Measurements from ENCODE around the gene KCNG1. TPM values are rescaled to one million over a fixed set of nuclear protein-coding genes. Genes with fewer than 3 reads are reported as not detected.
"Not testable (repeated sequence)": the region's sequence is repeated elsewhere in the genome, so short reads cannot be mapped to it uniquely, and the experiment has no call there.

Gene KCNG1
- total and polyA plus RNA-seq, 5 experiments from 2014 or later, result 1.8 to 2.3 TPM; not detected in 3

DNA sequence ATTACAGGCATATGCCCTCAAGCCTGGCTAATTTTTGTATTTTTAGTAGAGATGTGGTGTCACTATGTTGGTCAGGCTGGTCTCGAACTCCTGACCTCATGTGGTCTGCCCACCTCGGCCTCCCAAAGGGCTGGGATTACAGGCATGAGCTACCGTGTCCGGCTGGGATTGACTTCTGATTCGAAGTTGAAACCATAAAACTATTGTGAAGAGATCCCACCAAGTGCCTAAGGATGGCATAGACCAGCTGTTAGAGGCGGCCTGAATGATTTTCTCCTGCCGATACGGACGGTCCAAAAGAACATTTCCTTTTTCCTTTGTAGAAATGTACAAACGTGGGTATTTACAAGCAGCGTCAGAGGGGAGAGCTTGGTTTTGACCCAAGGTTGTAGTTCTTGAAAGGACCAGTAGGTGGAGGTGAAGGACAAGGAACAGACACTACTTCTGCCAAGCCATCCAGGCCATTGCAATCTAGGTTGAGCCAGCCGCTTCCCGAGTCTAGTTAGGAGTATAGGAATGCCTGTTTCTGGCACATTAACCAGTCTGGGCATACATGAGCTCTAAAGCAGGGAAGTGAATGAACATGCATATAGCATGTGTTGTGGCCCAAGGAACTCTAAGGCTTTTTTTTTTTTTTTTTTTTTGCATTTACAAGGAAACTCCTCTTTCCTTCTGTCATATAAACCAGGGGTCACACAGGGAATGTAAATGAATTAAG lies 35.3 kb downstream of the KCNG1 start:
- ATAC-seq (peak; percentile 81 to 95), DNase-seq (peak; percentile 28 to 81 (median 66))
- H3K4me3 Mint-ChIP-seq, result no peak overlapping the region
- no peaks in the 10 kb centered on the region for H3K36me3 Mint-ChIP-seq
- peaks cover 6 to 37% (median 15%) of the 10 kb centered on the region in 5 donors for H3K27me3 Mint-ChIP-seq
- H3K9me3 Mint-ChIP-seq, result no peaks in the 10 kb centered on the region
- H3K4me1 Mint-ChIP-seq, result peaks cover 0 to 4% (median 0%) of the 10 kb centered on the region in 4 donors
- POLR2A ChIA-PET, result interaction anchor here (0.7 to 1.0 kb wide), 4 partner anchors 192 to 655 kb away, joined by 3 to 4 read pairs (median 3); partner anchors contain the start of gene BCAS4
- H3K27ac Mint-ChIP-seq, result no peak overlapping the region

DNA sequence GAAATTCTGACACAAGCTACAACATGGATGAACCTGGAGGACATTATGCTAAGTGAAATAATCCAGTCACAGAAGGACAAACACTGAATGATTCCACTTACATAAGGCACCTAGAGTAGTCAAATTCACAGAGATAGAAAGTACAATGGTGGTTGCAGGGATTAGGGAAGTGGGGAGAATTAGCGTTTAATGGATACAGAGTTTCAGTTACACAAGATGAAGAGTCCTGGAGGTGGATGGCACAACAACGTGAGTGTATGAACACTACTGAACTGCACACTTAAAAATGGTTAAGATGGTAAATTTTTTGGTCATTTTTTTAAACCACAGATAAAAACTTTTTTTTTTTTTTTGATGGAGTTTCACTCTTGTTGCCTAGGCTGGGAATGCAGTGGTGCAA lies 39.6 kb downstream of the KCNG1 start:
- no peaks in the 10 kb centered on the region for H3K36me3 Mint-ChIP-seq
- POLR2A ChIA-PET, result no interaction called here
- peaks cover 2 to 12% (median 7%) of the 10 kb centered on the region in 4 donors for H3K4me1 Mint-ChIP-seq
- no peak for DNase-seq
- H3K4me3 Mint-ChIP-seq, result no peak overlapping the region
- H3K9me3 Mint-ChIP-seq, result no peaks in the 10 kb centered on the region
- no peak for ATAC-seq
- H3K27ac Mint-ChIP-seq, result no peak overlapping the region
- peaks cover 19 to 59% (median 33%) of the 10 kb centered on the region in 5 donors for H3K27me3 Mint-ChIP-seq

DNA sequence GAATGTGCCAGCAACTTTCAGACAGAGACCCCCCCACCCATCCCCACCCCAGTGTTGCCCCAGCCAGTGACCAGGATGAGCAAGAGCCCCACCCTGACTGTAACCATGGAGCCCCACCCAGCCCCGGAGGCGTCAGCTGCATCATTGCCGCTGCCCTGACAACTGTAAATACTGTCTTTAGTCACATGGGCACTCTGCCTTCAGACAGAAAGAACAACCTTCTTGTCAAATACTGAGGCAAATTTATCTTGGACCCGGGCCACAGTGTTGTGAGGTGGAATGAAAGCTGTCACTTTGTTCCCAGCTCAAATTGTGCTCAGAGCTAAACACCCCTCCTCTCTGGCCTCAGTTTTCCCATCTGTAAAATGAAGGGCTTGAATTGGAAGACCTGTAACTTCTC lies 40.5 kb downstream of the KCNG1 start:
- POLR2A ChIA-PET, result no interaction called here
- no peak for ATAC-seq
- Mint-ChIP-seq H3K9me3 (no peaks in the 10 kb centered on the region), H3K36me3 (no peaks in the 10 kb centered on the region), H3K4me1 (peaks cover 2 to 9% (median 7%) of the 10 kb centered on the region in 4 donors), H3K27ac (no peak overlapping the region), H3K27me3 (peaks cover 17 to 57% (median 35%) of the 10 kb centered on the region in 5 donors), H3K4me3 (no peak overlapping the region)
- no peak for DNase-seq

DNA sequence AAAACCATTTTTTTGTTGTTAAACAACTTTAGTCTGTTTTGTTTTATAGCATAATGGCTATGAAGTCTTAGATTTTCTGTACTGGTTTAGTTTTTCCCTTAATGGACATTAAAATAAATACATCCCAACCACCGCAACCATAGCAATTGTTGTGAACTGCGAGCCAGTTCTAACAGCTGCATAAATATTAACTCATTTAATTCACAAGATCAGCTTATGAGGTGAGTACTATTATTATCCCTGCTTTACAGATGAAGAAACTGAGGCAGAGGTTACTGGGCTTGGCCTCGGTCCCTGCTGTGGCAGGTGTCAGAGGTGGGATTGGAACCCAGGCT lies 41.2 kb downstream of the KCNG1 start:
- ATAC-seq (no peak), DNase-seq (no peak)
- POLR2A ChIA-PET, result interaction anchor here (0.6 kb wide), 1 partner anchor 187 kb away, joined by 3 read pairs; the partner anchor contains the start of gene BCAS4
- Mint-ChIP-seq H3K9me3 (no peaks in the 10 kb centered on the region), H3K27me3 (peaks cover 13 to 52% (median 31%) of the 10 kb centered on the region in 5 donors), H3K4me1 (peaks cover 2 to 9% (median 7%) of the 10 kb centered on the region in 4 donors), H3K27ac (no peak overlapping the region), H3K36me3 (no peaks in the 10 kb centered on the region), H3K4me3 (no peak overlapping the region)

DNA sequence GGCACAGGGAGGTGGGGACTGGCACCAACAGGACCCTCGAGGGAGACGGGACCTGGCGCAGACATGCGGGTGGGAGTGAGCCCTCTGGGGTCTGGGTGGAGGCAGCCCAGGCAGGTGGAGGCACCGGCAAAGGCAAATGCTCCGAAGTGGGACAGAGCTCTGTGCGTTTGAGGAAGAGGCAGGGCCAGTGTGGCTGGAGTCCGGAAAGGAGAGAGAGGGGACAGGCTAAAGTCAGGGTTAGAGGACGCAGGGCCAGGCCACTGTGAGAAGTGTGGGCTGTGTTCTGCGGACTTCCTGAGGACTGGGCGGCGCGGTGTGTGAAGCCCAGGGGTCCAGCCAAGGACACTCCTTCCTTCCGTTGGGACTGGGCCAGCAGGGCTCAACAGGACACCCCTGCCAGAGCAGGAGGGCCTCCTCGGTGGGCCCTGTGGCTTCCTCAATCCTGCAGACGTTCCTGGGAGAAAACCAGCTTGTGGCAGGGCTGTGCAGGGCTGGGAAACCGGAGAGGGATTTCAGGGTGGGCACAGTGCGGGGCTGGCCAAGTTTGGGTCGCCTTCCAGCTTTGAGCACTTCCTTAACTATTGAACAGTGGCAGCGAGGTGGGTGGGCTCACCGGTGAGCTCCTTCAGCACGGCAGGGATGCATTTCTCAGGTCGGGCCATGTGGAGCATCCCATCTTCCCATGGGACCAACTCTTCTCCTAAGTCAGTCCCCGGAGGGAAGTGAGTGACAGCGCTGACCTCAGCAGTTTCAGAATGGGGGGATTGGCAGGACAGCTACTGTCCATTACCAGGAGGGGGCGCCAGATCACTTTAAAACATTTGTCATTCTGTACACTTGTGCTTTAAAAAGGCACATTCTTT lies 41.8 kb downstream of the KCNG1 start:
- Mint-ChIP-seq H3K9me3 (no peaks in the 10 kb centered on the region), H3K4me3 (peak overlapping the region in 3 of 10 donors; percentile 18 to 67 (median 32)), H3K27me3 (peaks cover 12 to 49% (median 30%) of the 10 kb centered on the region in 5 donors), H3K27ac (peak overlapping the region in 1 of 10 donors; percentile 84), H3K4me1 (peaks cover 2 to 9% (median 7%) of the 10 kb centered on the region in 4 donors), H3K36me3 (no peaks in the 10 kb centered on the region)
- ATAC-seq, result peak; percentile 62 to 75
- peak; percentile 39 to 81 (median 59) for DNase-seq
- POLR2A ChIA-PET, result interaction anchor here (0.6 kb wide), 1 partner anchor 186 kb away, joined by 3 read pairs; the partner anchor contains the start of gene BCAS4

DNA sequence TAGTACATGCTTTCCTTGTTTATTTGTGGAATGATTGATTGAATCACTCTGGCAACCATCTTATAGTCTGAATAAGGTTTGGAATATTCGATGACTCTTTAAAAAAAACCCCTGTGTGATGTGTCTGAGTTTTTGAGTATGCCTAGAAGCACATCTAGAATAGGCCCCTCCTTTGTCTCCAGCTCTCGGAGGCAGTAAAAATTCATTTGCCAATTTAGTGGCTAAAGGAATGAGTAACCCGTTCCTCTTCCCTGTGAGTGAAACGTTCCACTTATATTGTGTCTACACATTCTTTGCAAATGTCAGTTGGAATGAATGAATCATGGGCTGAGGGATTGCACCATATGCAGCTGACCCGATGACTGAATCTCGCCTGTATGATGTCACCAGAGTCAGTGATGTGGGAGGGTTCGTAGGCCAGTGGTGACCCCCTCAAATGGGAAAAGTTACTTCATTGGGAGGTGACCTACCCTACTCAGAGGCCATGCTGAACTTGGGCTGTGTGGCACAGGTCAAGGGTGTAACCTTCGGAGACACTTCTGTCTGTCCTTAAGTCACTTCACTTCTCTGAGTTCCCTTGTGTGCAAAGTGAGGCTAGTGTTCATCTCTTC lies 42.7 kb downstream of the KCNG1 start:
- POLR2A ChIA-PET, result no interaction called here
- Mint-ChIP-seq H3K27me3 (peaks cover 12 to 53% (median 30%) of the 10 kb centered on the region in 5 donors), H3K9me3 (no peaks in the 10 kb centered on the region), H3K4me1 (peaks cover 2 to 9% (median 7%) of the 10 kb centered on the region in 4 donors), H3K36me3 (no peaks in the 10 kb centered on the region), H3K27ac (peak overlapping the region in 2 of 10 donors; percentile 37 to 84), H3K4me3 (no peak overlapping the region)
- ATAC-seq, result no peak
- DNase-seq, result no peak

DNA sequence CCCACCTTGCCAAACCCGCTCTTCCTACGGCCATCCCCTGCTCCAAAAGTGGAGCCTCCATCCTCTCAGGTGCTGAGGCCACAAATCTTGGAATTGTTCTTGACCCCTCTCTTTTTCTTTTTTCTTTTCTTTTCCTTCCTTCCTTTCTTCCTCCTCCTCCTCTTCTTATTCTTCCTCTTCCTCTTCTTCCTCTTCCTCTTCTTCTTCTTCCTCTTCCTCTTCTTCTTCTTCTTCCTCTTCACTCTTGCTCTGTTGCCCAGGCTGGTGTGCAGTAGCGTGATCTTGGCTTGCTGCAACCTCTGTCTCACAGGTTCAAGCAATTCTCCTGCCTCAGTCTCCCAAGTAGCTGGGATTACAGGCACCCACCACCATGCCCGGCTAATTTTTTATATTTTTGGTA lies 44.4 kb downstream of the KCNG1 start:
- H3K4me1 Mint-ChIP-seq, ATAC-seq, H3K4me3 Mint-ChIP-seq, H3K9me3 Mint-ChIP-seq, DNase-seq, POLR2A ChIA-PET, H3K36me3 Mint-ChIP-seq: not testable (repeated sequence)
- H3K27ac Mint-ChIP-seq, result peak overlapping the region in 1 of 10 donors; percentile 34
- peaks cover 14 to 45% (median 30%) of the 10 kb centered on the region in 5 donors for H3K27me3 Mint-ChIP-seq

DNA sequence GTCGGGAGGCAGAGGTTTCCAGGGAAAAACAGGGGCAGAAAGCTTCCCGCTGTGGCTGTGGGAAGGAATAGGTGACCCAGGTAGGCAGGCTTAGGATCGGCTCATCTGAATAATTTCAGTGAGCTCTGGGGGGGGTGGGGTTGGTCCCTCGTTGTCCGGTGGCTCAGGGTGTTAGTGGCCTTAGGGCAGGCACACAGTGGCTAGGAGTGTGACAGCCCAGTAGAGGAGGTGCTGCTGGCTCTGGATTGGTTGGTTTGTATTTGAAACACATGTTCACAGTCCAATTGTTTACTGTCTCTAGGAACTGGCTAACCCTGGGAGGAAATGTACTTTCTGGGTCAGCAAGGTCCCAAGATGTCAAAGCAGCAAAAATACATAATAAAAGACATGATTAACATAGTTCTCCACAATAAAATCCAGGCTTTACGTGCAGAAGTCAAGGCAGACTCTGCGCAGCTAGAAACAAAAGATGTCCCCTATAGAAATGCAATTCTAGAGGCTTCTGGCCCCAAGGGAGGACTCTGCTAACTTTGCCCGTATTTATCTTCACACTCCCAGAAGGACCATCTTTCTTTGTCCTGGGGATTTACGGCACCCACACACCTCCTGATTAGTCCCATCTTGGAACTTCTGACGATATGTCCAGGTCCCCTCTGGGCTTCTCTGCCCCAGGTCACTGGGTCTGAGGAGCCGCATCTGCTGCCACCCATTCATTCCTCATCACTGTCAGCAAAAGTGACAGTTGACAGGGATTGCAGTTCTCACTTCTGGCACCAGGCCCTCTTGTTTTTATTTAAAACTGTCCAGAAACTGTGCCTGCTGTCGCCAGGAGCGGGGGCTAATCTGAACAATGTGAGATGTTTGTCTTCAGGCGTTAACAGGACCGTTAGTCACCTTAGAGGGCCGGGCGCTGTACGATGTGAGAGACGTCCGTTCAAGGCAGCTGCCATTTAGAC lies 45.6 kb downstream of the KCNG1 start:
- Mint-ChIP-seq H3K36me3 (no peaks in the 10 kb centered on the region), H3K4me3 (no peak overlapping the region), H3K4me1 (peaks cover 2 to 9% (median 7%) of the 10 kb centered on the region in 4 donors), H3K9me3 (no peaks in the 10 kb centered on the region), H3K27me3 (peaks cover 11 to 36% (median 25%) of the 10 kb centered on the region in 5 donors), H3K27ac (no peak overlapping the region)
- POLR2A ChIA-PET, result interaction anchor here (0.6 kb wide), 1 partner anchor 10 kb away, joined by 10 read pairs; no protein-coding TSS in a partner anchor
- DNase-seq, result no peak
- ATAC-seq, result no peak

DNA sequence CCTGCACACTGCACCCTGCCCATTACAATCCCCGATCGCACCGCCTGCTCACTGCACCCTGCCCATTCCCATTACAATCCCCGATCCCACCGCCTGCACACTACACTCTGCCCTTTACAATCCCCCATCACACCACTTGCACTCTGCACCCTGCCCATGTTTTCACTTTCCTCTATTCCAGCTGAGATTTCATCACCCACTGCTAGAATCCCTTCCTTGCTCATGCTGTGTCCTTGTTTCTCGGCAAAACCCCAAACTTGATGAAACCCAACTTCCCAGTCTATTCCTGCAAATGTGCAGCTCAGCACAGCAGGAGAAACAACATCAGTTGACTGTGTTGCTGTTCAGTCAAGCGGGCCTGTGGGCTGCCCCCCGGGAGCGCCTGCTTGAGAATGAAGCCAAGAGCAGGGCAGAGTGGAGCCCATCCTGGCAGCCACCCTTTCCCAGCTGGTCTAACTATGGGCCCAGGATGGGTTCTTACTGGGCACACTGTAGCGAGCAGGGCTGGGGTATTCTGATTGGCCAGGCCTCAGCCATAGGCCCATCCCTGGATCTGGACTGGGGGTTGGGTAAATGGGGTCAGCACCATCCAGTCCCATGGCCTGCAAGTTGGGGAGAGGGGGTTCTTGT lies 47.1 kb downstream of the KCNG1 start:
- Mint-ChIP-seq H3K27me3 (peaks cover 9 to 27% (median 22%) of the 10 kb centered on the region in 5 donors), H3K36me3 (no peaks in the 10 kb centered on the region), H3K9me3 (no peaks in the 10 kb centered on the region), H3K4me3 (no peak overlapping the region), H3K4me1 (peaks cover 0 to 5% (median 3%) of the 10 kb centered on the region in 4 donors), H3K27ac (peak overlapping the region in 1 of 10 donors; percentile 33)
- POLR2A ChIA-PET, result no interaction called here
- DNase-seq, result no peak
- ATAC-seq, result no peak

DNA sequence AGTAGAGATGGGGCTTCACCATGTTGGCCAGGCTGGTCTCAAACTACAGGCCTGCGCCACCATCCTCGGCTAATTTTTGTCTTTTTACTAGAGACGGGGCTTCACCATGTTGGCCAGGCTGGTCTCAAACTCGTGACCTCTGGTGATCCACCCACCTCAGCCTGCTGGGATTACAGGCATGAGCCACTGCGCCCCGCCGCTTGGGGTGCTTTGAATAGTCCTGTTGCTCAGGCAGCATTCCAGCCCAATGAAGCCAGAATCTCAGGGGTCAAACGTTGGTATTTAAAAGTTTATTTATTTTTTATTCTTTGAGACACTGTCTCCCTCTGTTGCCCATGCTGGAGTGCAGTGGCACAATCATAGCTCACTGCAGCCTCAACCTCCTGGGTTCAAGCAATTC lies 53.0 kb downstream of the KCNG1 start:
- POLR2A ChIA-PET, result no interaction called here
- no peak overlapping the region for H3K27ac Mint-ChIP-seq
- ATAC-seq (no peak), DNase-seq (no peak)
- peaks cover 0 to 1% (median under 1%) of the 10 kb centered on the region in 4 donors for H3K4me1 Mint-ChIP-seq
- peaks cover 0 to 6% (median 2%) of the 10 kb centered on the region in 5 donors for H3K27me3 Mint-ChIP-seq
- no peaks in the 10 kb centered on the region for H3K36me3 Mint-ChIP-seq
- H3K4me3 Mint-ChIP-seq, result no peak overlapping the region
- H3K9me3 Mint-ChIP-seq, result no peaks in the 10 kb centered on the region

DNA sequence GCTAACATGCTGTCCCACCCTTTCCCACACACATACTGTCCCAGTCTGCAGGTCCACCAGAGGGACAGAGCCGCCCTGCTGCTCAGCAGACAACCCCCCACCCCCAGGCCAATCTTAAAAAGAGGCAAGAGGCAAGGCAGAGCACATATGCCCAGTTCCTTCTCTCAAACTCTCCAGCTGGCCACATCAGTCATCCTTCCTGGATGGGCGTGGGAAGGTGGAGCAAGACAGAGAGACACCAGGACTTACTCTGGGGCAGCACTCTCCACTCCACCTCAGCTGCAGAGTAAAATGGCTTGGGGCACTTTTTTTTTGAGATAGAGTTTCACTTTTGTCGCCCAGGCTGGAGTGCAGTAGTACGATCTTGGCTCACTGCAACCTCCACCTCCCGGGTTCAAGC lies 53.5 kb downstream of the KCNG1 start:
- Mint-ChIP-seq H3K36me3 (no peaks in the 10 kb centered on the region), H3K4me1 (peaks cover 0 to 6% (median 1%) of the 10 kb centered on the region in 4 donors), H3K9me3 (no peaks in the 10 kb centered on the region), H3K27ac (no peak overlapping the region), H3K27me3 (peaks cover 0 to 3% (median 0%) of the 10 kb centered on the region in 5 donors), H3K4me3 (no peak overlapping the region)
- no peak for DNase-seq
- POLR2A ChIA-PET, result no interaction called here
- ATAC-seq, result no peak

Data from naive thymus-derived CD8-positive, alpha-beta T cell (primary cell).